ES-I3 (cell line): ENCODE measurements around the gene HBD.

Experiments used
- H3K36me3 ChIP-seq: 2 replicates; pipeline ENCODE4 v1.6.1; 2013; ENCODE audit warnings: mild to moderate bottlenecking, low read length, control low read depth, moderate library complexity; ENCODE audit not compliant: insufficient read depth
- H3K4me1 ChIP-seq: 2 replicates; pipeline ENCODE4 v1.6.1; 2013; ENCODE audit warnings: mild to moderate bottlenecking, control low read depth, low read length; ENCODE audit not compliant: insufficient read depth
- H3K9ac ChIP-seq: 2 replicates; pipeline ENCODE4 v1.6.1; 2013; ENCODE audit warnings: low read depth, mild to moderate bottlenecking, low read length, moderate library complexity
- H3K9me3 ChIP-seq: 2 replicates; pipeline ENCODE4 v1.6.1; 2013; ENCODE audit warnings: mild to moderate bottlenecking, low read length, moderate library complexity; ENCODE audit not compliant: control insufficient read depth, insufficient read depth

Gene HBD

DNA sequence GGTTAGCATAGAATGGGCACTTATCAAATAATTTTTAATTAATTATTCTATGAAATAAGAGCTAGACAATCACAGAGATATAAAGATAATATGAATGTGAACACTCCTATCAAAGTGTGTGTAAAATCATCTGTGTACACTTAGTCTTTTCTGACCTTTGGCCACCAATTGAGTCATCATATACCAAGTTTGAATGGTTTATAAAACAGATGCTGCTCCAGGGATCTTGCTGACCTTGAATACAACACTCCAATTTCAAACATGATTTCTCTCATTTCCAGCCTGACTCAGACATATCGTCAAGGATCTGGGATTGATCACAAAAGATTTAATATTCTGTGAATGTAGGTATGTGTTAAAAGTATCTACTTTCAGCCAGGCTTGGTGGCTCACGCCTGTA lies 30.9 kb downstream of the HBD start:
- Histone ChIP-seq H3K9me3 (no peaks in the 10 kb centered on the region), H3K36me3 (no peaks in the 10 kb centered on the region), H3K9ac (no peak overlapping the region), H3K4me1 (no peaks in the 10 kb centered on the region)

- no peaks in the 10 kb centered on the region; the same call in 1 of the 2 replicates for H3K4me1 ChIP-seq
- H3K9me3 ChIP-seq: no peaks in the 10 kb centered on the region
- H3K9ac ChIP-seq: no peak within 1 kb of the TSS
- no peaks in the 10 kb centered on the region for H3K36me3 ChIP-seq
Observed at GRCh38 chr11:5200582-5200981, 33.7 kb downstream of the HBD start, which contains the start of gene OR51V1. Gene OR51V1, minus strand, starts transcription at chr11:5200682. Its CDS starts 0 bp downstream, at chr11:5200682.

DNA sequence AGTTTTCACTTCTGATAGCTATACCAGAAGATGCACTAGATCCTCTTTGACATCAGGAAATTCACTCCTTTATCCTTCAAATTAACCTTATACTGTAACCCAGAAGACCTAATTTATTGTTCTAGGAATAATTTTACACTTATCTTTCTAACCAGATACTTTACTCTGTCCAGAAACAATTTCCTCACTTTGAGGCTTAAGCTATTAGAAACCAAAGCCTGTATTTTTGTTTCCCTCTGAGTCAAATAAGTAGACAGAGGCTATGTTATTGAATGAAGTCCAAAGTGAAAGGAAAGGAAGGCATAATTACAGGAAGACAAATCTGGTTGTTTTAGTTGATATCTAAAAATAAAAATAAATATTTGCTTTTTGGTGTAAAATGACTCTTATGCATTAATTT lies 36.0 kb downstream of the HBD start:
- Histone ChIP-seq H3K36me3 (no peaks in the 10 kb centered on the region), H3K4me1 (no peaks in the 10 kb centered on the region; the same call in 1 of the 2 replicates), H3K9me3 (no peaks in the 10 kb centered on the region), H3K9ac (no peak overlapping the region)

GRCh38 chr11:5197536-5197935 lies 36.7 kb downstream of the HBD start:
- Histone ChIP-seq H3K36me3 (no peaks in the 10 kb centered on the region), H3K9me3 (no peaks in the 10 kb centered on the region), H3K9ac (no peak overlapping the region), H3K4me1 (no peaks in the 10 kb centered on the region; the same call in 1 of the 2 replicates)

DNA sequence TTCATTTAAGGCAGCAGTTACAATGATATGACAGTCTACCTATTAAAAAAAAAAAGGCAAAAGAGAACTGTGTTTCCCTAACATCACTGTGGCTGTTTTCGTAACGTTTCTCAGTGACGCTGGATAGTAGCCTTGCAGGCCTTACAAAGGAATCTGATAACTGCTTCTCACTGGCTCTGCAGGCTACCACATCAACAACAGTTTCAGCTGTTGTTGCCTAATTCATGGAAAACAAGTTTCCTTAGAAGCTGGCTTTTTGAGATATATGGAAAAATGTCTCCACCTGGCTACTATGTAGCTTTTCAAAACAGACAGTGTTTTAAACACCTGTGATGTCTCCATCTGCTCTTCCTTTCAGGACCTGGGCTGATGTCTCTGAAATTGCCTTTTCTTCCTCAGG lies 37.6 kb downstream of the HBD start:
- Histone ChIP-seq H3K9me3 (no peaks in the 10 kb centered on the region), H3K9ac (no peak overlapping the region), H3K36me3 (no peaks in the 10 kb centered on the region), H3K4me1 (no peaks in the 10 kb centered on the region; the same call in 1 of the 2 replicates)

GRCh38 chr11:5196067-5196466 lies 38.2 kb downstream of the HBD start:
- Histone ChIP-seq H3K9me3 (no peaks in the 10 kb centered on the region), H3K9ac (no peak overlapping the region), H3K36me3 (no peaks in the 10 kb centered on the region), H3K4me1 (no peaks in the 10 kb centered on the region; the same call in 1 of the 2 replicates)

DNA sequence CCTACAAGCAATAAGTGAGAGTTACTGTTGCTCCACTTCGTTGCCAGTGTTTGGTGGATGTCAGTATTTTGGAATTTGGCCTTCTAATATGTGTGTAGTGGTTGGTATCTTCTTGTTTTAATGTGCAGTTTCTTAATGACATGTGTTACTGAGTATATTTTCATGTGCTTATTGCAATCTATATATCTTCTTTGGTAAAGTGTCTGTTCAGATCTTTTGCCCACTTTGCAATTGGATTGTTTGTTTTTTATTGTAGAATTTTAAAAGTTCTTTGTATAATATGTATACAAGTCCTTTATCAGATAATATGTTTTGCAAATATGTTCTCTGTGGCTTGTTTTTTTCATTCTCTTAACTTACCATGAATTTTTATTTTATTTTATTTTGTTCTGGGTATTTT lies 41.5 kb downstream of the HBD start:
- Histone ChIP-seq H3K9me3 (no peaks in the 10 kb centered on the region), H3K36me3 (no peaks in the 10 kb centered on the region), H3K9ac (no peak overlapping the region), H3K4me1 (no peaks in the 10 kb centered on the region; the same call in 1 of the 2 replicates)

DNA sequence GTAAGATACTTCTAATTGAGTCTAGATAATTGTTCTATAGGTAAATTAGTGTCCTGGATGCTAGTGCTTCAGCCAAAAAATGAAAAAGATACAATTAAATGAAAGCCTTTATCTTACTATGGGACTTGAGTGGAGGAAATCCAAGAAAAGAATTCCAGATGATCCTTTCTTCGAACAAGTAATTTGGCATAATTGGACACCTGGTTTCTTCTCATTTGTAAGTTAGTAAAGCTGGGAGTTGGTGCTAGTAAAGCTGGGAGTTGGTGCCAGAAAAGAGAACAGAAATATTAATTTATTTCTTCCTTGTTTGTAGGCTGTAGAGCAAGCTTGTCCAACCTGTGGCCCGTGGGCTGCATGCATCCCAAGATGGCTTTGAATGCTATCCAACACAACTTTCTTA lies 46.1 kb downstream of the HBD start:
- Histone ChIP-seq H3K9ac (no peak overlapping the region), H3K4me1 (no peaks in the 10 kb centered on the region), H3K36me3 (no peaks in the 10 kb centered on the region), H3K9me3 (no peaks in the 10 kb centered on the region)
